Liver (tissue), 9 donors: Measurements from ENCODE around the gene CFAP221. TPM values are rescaled to one million over a fixed set of nuclear protein-coding genes. Genes with fewer than 3 reads are reported as not detected.

Source experiments
- DNase-seq: peaks from one replicate; pipeline ENCODE4 v3.0.0-alpha.2; 2017; ENCODE audit warnings: low spot score
- H3K27ac ChIP-seq, 2 donors: one replicate each; pipeline ENCODE4 v1.7.0; 2013; ENCODE audit warnings: inconsistent platforms in 2 of 2, low read length in 2 of 2, control low read depth in 1 of 2, low read depth in 1 of 2, mild to moderate bottlenecking in 1 of 2
- H3K27me3 ChIP-seq, 4 donors: one replicate each; pipeline versions ENCODE4 v1.6.1 to v1.7.0; 2013; ENCODE audit warnings: low read length in 3 of 4, inconsistent platforms in 1 of 4, mild to moderate bottlenecking in 1 of 4, moderate library complexity in 1 of 4; ENCODE audit not compliant: control insufficient read depth in 4 of 4, insufficient read depth in 4 of 4
- H3K36me3 ChIP-seq, 4 donors: one replicate each; pipeline versions ENCODE4 v1.6.1 to v1.7.0; 2013; ENCODE audit warnings: low read length in 3 of 4, mild to moderate bottlenecking in 3 of 4, low read depth in 1 of 4, moderate library complexity in 1 of 4; ENCODE audit not compliant: control insufficient read depth in 4 of 4, insufficient read depth in 3 of 4
- H3K4me1 ChIP-seq, 4 donors: one replicate each; pipeline versions ENCODE4 v1.6.1 to v1.7.0; 2013; ENCODE audit warnings: low read length in 3 of 4, mild to moderate bottlenecking in 3 of 4, moderate library complexity in 1 of 4; ENCODE audit not compliant: control insufficient read depth in 4 of 4, insufficient read depth in 4 of 4
- H3K4me3 ChIP-seq, 3 donors: one replicate each; pipeline versions ENCODE4 v1.6.1 to v1.7.0; 2013; ENCODE audit warnings: low read length in 3 of 3, control low read depth in 1 of 3, low read depth in 1 of 3, mild to moderate bottlenecking in 1 of 3
- H3K9ac ChIP-seq, 2 donors: one replicate each; pipeline ENCODE4 v1.7.0; 2013; ENCODE audit warnings: low read length in 2 of 2, mild to moderate bottlenecking in 2 of 2, moderate library complexity in 2 of 2, control low read depth in 1 of 2, low read depth in 1 of 2
- H3K9me3 ChIP-seq, 4 donors: one replicate each; pipeline versions ENCODE4 v1.6.1 to v1.7.0; 2013; ENCODE audit warnings: low read length in 3 of 4; ENCODE audit not compliant: control insufficient read depth in 4 of 4
- FOXA2 ChIP-seq: IDR thresholded peaks from 2 replicates; pipeline ENCODE4 v1.6.1; 2016; ENCODE audit warnings: antibody characterized with exemption
- GABPA ChIP-seq, 2 donors: IDR thresholded peaks in 1 of 2; conservative IDR thresholded peaks in 1 of 2; 2 replicates each; pipeline ENCODE4 v1.6.1; 2016; ENCODE audit warnings: antibody characterized with exemption in 2 of 2, mild to moderate bottlenecking in 1 of 2, moderate library complexity in 1 of 2
- HNF4A ChIP-seq, 2 donors: conservative IDR thresholded peaks; 2 replicates each; pipeline ENCODE4 v1.6.1; 2016; ENCODE audit warnings: antibody characterized with exemption in 2 of 2, mild to moderate bottlenecking in 2 of 2
- HNF4G ChIP-seq: IDR thresholded peaks from 2 replicates; pipeline ENCODE4 v1.6.1; 2016; ENCODE audit warnings: antibody characterized with exemption
- JUND ChIP-seq, 2 donors: IDR thresholded peaks; 2 replicates each; pipeline ENCODE4 v1.6.1; 2016; ENCODE audit warnings: antibody characterized with exemption in 2 of 2
- NR2F2 ChIP-seq: IDR thresholded peaks from 2 replicates; pipeline ENCODE4 v1.6.1; 2016; ENCODE audit warnings: antibody characterized with exemption
- RAD21 ChIP-seq, 2 donors: IDR thresholded peaks; 2 replicates each; pipeline ENCODE4 v1.6.1; 2016; ENCODE audit warnings: antibody characterized with exemption in 2 of 2, mild to moderate bottlenecking in 2 of 2
- RXRA ChIP-seq, 2 donors: IDR thresholded peaks; 2 replicates each; pipeline ENCODE4 v1.6.1; 2017 to 2018; ENCODE audit warnings: antibody characterized with exemption in 2 of 2, mild to moderate bottlenecking in 1 of 2
- SP1 ChIP-seq: IDR thresholded peaks from 2 replicates; pipeline ENCODE4 v1.6.1; 2018; ENCODE audit warnings: antibody characterized with exemption, mild to moderate bottlenecking
- TAF1 ChIP-seq: conservative IDR thresholded peaks from 2 replicates; pipeline ENCODE4 v1.6.1; 2016; ENCODE audit warnings: antibody characterized with exemption, mild to moderate bottlenecking
- YY1 ChIP-seq: IDR thresholded peaks from 2 replicates; pipeline ENCODE4 v1.6.1; 2016; ENCODE audit warnings: antibody characterized with exemption, mild to moderate bottlenecking
- WGBS: extraction: QIAGEN DNeasy Blood & Tissue Kit; methylation state at CpG from one replicate; pipeline ENCODE4 v1.1.7; 2013; 5-methylcytosine and 5-hydroxymethylcytosine counted together
- polyA plus RNA-seq, 2 donors: library from polyadenylated mRNA; stranded (reverse) in 1 of 2; unstranded in 1 of 2; fragments of 200-250 nt in 1 of 2; fragments of >200 nt in 1 of 2; fragmentation: Nextera tagmentation in 1 of 2; extraction: Ambion mirVana in 1 of 2; gene quantifications; one replicate each; pipeline versions ENCODE4 v1.2.1 to v1.2.3, GENCODE V29; 2013 to 2015
- total RNA-seq, 2 donors: library from RNA; depleted of rRNA; stranded (reverse); fragments of >200 nt; gene quantifications; one replicate each; pipeline ENCODE4 v1.2.3, GENCODE V29; 2014
- TF ChIP-seq, protein P1 (sequence below): IDR thresholded peaks from 2 replicates; pipeline ENCODE4 v1.6.1; 2016; ENCODE audit warnings: antibody characterized with exemption
- TF ChIP-seq, protein P2 (sequence below): IDR thresholded peaks from 2 replicates; pipeline ENCODE4 v1.6.1; 2016; ENCODE audit warnings: antibody characterized with exemption
- TF ChIP-seq, protein P3 (sequence below): IDR thresholded peaks from 2 replicates; pipeline ENCODE4 v1.6.1; 2016; ENCODE audit warnings: antibody characterized with exemption
- TF ChIP-seq, protein P4 (sequence below): fragments of 150-350 bp; IDR thresholded peaks from 2 replicates; pipeline ENCODE4 v1.5.1; 2017; ENCODE audit warnings: improper control_type of control experiment, low read depth, low read length; ENCODE audit not compliant: missing input control
- TF ChIP-seq, protein P5 (sequence below): IDR thresholded peaks from 2 replicates; pipeline ENCODE4 v1.6.1; 2016; ENCODE audit warnings: antibody characterized with exemption, mild to moderate bottlenecking
- donor health status: healthy.
- donor health status: healthy.
- donor health status: healthy.
- donor health status: healthy.
- donor health status: healthy.

Gene CFAP221
- total and polyA plus RNA-seq, 4 donors = 0.23 to 3.1 (median 1.2) TPM

DNA sequence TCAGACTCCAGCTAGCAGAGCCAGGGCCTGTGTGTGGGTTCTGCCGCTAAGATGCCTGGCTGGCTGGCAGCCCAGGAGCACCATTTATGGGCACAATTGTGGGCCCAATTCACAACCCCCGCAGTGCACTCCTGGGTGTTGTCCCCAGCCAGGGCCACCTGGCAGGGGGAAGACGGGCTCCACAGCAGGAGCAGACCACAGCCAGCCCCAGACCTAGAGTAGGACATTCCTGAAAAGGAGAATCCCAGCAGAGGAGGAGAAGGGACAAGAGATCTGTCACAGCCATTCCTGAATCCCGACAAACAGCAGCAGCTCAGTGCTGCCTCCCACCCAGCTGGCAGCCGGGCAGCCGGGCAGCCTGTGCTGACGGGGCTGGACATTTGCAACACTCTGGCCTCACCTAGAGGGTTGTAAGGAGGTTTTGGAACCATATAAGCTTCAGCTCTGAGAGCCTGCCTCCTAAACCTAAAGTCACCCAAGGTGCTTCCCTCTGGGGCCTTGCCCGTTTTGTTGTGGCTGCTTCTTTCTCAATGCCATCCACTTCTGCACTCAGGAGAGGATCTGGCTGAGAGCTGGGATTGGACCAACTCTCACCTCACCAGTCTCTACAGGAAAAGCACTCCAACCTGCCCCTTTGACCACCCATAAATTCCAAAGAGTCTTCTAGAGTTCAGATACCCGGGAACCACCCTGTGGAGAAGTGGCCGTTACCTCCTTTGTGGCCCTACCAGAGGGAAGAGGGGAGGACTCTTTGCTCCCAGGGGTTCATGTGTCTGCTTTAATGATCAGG lies 130.7 kb downstream of the CFAP221 start:
- Histone ChIP-seq H3K27ac (no peak overlapping the region), H3K4me3 (no peak overlapping the region), H3K9ac (no peak overlapping the region), H3K4me1 (peaks cover 0 to 17% (median 5%) of the 10 kb centered on the region in 4 donors), H3K36me3 (no peaks in the 10 kb centered on the region), H3K27me3 (no peaks in the 10 kb centered on the region), H3K9me3 (no peaks in the 10 kb centered on the region)
- no peak for TF ChIP-seq HNF4A (conservative IDR thresholded peaks at IDR 0.05)
- no peak for TF ChIP-seq GABPA (IDR thresholded peaks at IDR 0.05 in 1 of 2, conservative IDR thresholded peaks at IDR 0.05 in 1 of 2)
- TF ChIP-seq NR2F2 = no peak
- TF ChIP-seq, protein P1, sequence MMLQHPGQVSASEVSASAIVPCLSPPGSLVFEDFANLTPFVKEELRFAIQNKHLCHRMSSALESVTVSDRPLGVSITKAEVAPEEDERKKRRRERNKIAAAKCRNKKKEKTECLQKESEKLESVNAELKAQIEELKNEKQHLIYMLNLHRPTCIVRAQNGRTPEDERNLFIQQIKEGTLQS = no peak
- no peak for TF ChIP-seq SP1
- TF ChIP-seq, protein P2, sequence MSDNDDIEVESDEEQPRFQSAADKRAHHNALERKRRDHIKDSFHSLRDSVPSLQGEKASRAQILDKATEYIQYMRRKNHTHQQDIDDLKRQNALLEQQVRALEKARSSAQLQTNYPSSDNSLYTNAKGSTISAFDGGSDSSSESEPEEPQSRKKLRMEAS = no peak
- TF ChIP-seq RXRA (IDR thresholded peaks at IDR 0.05) = no peak
- TF ChIP-seq, protein P3, sequence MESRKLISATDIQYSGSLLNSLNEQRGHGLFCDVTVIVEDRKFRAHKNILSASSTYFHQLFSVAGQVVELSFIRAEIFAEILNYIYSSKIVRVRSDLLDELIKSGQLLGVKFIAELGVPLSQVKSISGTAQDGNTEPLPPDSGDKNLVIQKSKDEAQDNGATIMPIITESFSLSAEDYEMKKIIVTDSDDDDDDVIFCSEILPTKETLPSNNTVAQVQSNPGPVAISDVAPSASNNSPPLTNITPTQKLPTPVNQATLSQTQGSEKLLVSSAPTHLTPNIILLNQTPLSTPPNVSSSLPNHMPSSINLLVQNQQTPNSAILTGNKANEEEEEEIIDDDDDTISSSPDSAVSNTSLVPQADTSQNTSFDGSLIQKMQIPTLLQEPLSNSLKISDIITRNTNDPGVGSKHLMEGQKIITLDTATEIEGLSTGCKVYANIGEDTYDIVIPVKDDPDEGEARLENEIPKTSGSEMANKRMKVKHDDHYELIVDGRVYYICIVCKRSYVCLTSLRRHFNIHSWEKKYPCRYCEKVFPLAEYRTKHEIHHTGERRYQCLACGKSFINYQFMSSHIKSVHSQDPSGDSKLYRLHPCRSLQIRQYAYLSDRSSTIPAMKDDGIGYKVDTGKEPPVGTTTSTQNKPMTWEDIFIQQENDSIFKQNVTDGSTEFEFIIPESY = no peak
- no peak for TF ChIP-seq FOXA2
- no peak for TF ChIP-seq TAF1
- TF ChIP-seq, protein P4, sequence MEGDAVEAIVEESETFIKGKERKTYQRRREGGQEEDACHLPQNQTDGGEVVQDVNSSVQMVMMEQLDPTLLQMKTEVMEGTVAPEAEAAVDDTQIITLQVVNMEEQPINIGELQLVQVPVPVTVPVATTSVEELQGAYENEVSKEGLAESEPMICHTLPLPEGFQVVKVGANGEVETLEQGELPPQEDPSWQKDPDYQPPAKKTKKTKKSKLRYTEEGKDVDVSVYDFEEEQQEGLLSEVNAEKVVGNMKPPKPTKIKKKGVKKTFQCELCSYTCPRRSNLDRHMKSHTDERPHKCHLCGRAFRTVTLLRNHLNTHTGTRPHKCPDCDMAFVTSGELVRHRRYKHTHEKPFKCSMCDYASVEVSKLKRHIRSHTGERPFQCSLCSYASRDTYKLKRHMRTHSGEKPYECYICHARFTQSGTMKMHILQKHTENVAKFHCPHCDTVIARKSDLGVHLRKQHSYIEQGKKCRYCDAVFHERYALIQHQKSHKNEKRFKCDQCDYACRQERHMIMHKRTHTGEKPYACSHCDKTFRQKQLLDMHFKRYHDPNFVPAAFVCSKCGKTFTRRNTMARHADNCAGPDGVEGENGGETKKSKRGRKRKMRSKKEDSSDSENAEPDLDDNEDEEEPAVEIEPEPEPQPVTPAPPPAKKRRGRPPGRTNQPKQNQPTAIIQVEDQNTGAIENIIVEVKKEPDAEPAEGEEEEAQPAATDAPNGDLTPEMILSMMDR = no peak
- no peak for TF ChIP-seq HNF4G
- TF ChIP-seq RAD21 (IDR thresholded peaks at IDR 0.05) = no peak
- TF ChIP-seq, protein P5, sequence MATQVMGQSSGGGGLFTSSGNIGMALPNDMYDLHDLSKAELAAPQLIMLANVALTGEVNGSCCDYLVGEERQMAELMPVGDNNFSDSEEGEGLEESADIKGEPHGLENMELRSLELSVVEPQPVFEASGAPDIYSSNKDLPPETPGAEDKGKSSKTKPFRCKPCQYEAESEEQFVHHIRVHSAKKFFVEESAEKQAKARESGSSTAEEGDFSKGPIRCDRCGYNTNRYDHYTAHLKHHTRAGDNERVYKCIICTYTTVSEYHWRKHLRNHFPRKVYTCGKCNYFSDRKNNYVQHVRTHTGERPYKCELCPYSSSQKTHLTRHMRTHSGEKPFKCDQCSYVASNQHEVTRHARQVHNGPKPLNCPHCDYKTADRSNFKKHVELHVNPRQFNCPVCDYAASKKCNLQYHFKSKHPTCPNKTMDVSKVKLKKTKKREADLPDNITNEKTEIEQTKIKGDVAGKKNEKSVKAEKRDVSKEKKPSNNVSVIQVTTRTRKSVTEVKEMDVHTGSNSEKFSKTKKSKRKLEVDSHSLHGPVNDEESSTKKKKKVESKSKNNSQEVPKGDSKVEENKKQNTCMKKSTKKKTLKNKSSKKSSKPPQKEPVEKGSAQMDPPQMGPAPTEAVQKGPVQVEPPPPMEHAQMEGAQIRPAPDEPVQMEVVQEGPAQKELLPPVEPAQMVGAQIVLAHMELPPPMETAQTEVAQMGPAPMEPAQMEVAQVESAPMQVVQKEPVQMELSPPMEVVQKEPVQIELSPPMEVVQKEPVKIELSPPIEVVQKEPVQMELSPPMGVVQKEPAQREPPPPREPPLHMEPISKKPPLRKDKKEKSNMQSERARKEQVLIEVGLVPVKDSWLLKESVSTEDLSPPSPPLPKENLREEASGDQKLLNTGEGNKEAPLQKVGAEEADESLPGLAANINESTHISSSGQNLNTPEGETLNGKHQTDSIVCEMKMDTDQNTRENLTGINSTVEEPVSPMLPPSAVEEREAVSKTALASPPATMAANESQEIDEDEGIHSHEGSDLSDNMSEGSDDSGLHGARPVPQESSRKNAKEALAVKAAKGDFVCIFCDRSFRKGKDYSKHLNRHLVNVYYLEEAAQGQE = no peak
- no peak for TF ChIP-seq JUND (IDR thresholded peaks at IDR 0.05)
- TF ChIP-seq YY1 = no peak
- WGBS = 74% methylated on average over 10 of the region's 10 CpGs
- DNase-seq = peak; percentile 19
